Measurements from ENCODE around the gene ULK4.
"Not testable (repeated sequence)": the region's sequence is repeated elsewhere in the genome, so short reads cannot be mapped to it uniquely, and the experiment has no call there.

Gene ULK4

GRCh38 chr3:41478278-41478677 is 483.6 kb downstream of the ULK4 start:
- DNase-seq: no peak

DNA sequence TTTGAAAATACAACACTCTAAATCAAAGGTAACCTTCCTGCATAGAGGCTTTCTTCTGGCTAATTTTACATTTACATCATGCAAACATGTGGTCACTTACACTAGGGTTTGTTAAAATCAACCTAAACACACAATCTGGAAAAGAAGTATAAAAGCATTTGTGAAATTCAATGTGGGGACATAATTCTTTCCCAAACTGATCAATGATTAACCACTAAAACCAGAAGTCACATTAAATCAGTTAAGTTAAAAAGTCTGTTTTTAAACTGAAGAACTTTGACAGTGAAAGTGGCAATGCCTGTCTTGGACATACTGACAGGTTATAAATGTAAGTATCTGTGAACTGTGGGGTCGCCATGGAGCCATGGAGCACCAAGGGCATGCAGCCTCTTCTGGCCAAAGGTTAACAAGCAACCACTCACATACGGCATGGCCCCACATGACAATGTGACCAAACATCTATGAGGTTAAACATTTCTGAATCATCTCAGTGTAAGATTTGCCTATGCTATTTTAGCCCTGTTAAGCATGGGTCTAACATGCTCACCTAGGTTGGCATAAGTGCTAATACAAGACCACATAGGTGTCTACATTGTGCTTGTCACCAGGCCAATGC is 484.4 kb downstream of the ULK4 start:
- DNase-seq: no peak

DNA sequence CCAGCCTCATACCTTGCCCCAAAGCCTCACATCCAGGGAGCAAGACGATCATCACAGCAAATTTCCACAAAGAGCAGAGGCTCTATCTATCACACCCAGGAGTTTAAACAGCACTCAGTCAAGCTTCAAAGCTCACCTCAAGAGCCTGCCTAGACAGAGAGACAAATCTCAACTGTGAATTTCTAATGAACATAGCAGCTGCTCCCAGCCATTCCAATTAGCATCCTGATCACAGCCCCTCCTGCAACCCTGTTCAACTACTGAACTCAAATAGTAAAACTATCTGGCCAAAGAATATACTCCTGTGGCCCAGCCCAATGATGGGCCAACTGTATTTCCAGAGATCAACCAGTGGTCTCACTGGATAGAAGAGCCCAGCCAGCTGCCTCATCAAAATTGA is 492.8 kb downstream of the ULK4 start:
- DNase-seq: no peak

- DNase-seq: no peak
Observed at GRCh38 chr3:41467481-41467880, 494.4 kb downstream of the ULK4 start.

DNA sequence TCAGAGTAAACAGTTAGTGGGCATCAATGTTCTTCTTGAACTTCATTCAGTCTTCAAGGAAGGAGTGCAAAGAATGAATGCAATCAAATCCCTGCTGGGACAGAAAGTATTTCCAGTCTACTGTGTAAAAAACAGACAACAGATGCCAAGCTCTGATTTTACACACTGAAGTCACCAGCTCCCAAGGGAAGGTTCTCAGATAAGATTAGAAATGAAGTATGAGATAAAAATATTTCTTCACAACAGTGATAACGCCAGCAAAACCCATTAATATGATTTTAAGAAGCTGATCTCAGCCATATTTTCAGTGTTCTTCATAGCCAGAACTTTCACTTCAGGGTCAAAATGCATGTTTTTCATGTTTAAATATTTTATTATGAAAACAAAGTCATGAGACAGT is 497.0 kb downstream of the ULK4 start:
- DNase-seq: no peak

- no peak for DNase-seq
Observed at GRCh38 chr3:41464401-41464800, 497.5 kb downstream of the ULK4 start.

DNA sequence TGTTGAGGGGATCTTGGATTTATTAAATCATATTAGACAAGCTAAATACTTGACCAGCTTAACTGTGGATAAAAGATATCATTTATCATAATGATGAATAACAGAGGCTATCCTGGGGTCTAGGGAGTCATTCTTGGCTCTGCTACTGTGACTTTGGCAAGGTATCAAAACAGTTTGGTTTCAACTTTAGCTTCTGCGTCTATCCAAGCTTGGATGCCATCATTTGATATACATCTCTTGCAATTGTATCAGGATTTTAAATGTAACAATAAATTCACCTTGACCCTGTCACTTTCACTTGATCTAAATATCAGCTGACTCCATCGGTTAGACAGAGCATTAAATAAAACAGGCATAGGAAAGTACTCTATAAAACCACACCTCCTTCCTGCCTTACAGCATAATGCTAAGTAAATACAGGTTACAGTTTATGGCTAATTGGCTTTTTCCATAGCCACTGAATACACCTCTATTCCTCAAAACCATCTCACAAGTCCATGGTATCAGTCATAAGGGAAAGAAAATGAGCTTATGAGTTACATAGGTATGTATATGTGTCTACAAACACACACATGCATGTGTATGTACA is 499.7 kb downstream of the ULK4 start:
- DNase-seq: no peak

DNA sequence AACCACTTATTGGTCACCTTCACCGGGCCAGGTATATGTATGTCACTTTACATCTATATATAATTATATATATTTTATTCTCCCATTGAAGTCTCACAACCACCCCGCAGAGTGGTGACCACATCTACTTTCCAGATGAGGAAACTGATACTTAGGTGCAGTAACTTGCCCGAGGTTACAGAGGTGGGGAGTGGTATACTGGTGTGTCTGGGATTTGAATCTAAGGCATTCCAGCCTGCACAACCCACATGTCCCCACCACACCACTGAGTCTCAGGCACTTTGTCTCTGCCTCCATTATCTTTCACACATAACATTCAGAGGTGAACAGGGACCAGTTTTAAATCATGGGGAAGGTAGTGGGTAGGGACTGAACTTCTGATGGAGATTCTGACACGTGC is 501.2 kb downstream of the ULK4 start:
- DNase-seq: no peak

GRCh38 chr3:41457176-41457575 is 504.7 kb downstream of the ULK4 start:
- no peak for DNase-seq

GRCh38 chr3:41456162-41456561 is 505.7 kb downstream of the ULK4 start:
- DNase-seq: no peak

DNA sequence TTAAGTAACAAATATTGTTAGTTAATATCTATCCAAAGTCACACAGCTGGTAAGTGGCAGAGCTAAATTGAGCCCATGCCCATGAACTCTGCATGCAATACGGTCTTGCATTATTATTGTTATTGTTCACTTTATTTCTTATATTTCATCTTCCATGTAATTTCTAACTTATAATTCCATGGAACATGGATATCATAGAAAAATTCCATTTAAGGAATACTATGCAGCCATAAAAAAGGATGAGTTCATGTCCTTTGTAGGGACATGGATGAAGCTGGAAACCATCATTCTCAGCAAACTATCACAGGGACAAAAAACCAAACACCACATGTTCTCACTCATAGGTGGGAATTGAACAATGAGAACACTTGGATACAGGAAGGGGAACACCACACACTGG is 508.3 kb downstream of the ULK4 start:
- DNase-seq: not testable (repeated sequence)

GRCh38 chr3:41450416-41451231 is 511.3 kb downstream of the ULK4 start:
- no peak for DNase-seq

DNA sequence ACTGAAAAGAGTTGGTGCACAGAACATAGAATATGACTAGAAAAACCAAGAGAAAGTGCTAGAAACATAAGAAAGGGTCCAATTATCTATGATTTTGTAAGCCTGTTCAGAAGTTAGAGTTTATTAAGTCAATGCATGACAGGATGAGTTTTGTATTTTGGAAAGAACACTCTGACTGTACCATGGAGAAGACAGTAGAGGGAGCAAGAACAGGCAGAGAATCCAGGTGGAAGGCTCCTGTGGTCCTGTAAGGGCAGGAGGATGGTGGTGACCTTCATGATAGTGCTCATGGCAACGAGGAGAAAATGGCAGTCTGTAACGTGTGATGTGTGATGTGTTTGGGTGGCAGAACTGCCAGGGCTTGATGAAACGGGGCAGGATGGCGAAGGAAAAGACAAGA is 513.5 kb downstream of the ULK4 start:
- DNase-seq: no peak

GRCh38 chr3:41447701-41448100 is 514.2 kb downstream of the ULK4 start:
- DNase-seq: no peak

GRCh38 chr3:41446316-41446715 is 515.6 kb downstream of the ULK4 start:
- DNase-seq: not testable (repeated sequence)

DNA sequence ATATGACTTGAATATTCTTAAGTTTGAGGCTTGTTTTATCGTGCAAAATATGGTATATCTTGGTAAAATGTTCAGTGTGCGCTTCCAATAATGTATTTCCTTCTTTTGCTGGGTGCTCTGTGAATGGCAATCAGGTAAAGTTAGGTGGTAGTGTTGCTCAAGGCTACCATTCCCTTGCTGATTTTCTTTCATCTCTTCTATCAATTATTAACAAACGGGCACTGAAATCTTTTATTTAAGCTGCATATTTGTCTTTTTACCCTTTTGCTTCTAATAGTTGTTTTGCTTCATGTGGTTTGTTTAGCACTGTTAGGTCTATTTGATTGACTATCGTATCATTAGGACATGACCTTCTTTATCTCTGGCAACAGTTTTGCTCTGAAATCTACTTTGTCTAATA is 520.3 kb downstream of the ULK4 start:
- DNase-seq: no peak

DNA sequence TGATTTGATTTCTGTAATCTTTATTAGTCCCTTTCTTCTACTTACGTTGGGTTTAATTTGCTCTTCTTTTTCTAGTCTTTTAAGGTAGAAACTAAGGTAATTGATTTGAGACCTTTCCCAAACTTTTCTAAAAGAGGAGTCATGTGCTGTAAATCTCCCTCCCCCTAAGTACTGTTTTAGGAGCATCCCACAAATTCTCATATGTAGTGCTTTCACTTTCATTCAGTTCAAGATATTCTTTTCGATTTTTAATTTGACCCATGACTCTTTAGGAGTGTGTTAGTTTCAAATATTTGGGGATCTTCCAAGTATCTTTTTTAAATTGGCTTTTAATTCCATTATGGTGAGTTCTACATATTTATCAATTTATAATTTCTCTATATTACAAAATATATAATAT is 520.8 kb downstream of the ULK4 start:
- DNase-seq: no peak

GRCh38 chr3:41436983-41437382 is 524.9 kb downstream of the ULK4 start:
- DNase-seq: no peak

DNA sequence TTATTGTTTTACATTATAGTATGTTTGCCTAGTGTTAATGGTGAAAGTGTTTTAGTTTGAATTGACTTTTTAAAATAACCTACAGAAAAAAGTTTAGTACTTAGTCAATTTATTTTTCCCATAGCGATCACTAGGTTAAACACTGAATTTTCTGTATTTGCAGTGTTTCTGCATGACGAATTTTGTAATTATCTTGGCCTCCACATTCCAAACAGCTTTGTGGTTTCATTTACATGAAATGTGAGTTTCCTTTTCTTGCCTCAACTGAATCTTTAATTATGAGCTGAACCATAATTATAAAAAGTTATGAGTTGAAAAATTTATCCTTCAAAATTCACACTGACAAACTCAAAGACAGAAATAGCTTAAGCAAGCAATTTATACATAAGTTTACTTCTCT is 527.1 kb downstream of the ULK4 start:
- DNase-seq: no peak

GRCh38 chr3:41431386-41431785 is 530.5 kb downstream of the ULK4 start:
- no peak for DNase-seq

DNA sequence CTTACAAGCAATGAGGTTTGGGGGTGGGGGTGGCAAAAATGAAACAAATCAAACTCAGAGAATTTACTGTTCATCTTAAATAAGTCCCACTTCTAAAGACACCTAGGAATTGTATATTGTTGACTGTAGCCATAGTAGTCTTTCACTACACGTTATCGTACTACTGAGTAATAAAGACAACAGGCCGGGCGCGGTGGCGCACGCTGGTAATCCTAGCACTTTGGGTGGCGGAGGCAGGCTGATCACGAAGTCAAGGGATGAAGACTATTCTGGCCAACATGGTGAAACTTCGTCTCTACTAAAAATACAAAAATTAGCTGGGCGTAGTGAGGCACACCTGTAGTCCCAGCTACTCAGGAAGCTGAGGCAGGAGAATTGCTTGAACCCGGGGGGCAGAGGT is 531.0 kb downstream of the ULK4 start:
- no peak for DNase-seq

GRCh38 chr3:41430391-41430790 is 531.5 kb downstream of the ULK4 start:
- DNase-seq: no peak

DNA sequence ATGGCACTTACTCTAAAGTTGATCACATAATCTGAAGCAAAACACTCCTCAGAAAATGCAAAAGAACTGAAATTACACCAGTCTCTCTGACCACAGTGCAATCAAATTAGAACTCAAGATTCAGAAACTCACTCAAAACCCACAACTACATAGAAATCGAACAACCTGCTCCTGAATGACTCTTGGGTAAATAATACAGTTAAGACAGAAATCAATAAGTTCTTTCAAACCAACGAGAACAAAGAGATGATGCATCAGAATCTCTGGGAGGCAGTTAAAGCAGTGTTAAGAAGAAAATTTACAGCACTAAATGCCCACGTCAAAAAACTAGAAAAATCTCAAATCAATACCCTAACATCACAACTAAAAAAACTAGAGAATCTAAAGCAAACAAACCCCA is 535.4 kb downstream of the ULK4 start:
- DNase-seq: no peak

- no peak for DNase-seq
Observed at GRCh38 chr3:41424543-41425300, 537.2 kb downstream of the ULK4 start.
